ENCODE measurements around the gene SLC25A51.

Gene SLC25A51

GRCh38 chr9:37924538-37924937 is 20.6 kb upstream of the SLC25A51 start:
- DNase-seq, result no peak
- H3K79me2 ChIP-seq (ENCODE audit: low read length), result no peaks in the 10 kb centered on the region

DNA sequence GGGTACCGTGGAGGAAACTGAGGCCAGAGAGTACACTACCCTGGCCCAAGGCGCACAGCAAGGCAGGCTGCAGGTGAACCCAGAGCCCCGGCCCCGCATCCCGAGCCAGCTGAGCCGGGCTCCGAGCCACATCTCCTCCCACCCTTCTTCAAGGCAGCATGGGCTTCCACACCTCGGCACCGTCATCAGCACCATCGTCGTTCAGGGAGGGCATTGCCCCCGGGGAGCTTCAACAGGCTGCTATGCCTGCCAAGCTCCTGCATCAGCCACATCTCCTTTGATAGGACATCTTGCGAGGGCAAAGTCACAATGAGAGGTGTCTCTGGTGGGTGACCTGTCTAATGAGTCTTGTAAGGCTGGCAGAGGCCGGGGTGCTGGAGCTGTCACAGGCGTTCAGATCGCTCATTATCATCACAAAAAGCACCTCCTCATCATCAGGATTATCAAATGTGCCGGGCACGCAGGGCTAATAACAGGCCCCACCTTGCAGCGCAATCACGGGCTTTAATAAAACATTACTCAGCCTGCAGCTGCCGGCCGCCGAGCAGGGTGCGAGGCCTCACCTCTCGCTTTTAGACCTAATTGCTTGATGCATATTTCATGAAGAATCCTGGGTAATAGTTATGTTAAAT is 20.0 kb upstream of the SLC25A51 start:
- no peaks in the 10 kb centered on the region for H3K9me2 ChIP-seq (replicated peaks; ENCODE audit: insufficient read depth, low read length)
- no peaks in the 10 kb centered on the region for H4K20me1 ChIP-seq (ENCODE audit: insufficient read depth, low read length)
- no peaks in the 10 kb centered on the region for H3K27me3 ChIP-seq (replicated peaks; ENCODE audit: insufficient read depth, low read length)
- DNase-seq, result no peak
- no peak overlapping the region for H3K9ac ChIP-seq (ENCODE audit: low read length)
- H3K4me2 ChIP-seq (ENCODE audit: low read depth, low read length), result no peak overlapping the region
- H2AFZ ChIP-seq (ENCODE audit: low read length), result no peak overlapping the region
- no peaks in the 10 kb centered on the region for H3K36me3 ChIP-seq (replicated peaks; ENCODE audit: insufficient read depth, low read length)
- H3F3A ChIP-seq (ENCODE audit: insufficient read depth, low read length), result no peaks in the 10 kb centered on the region
- H3K9me3 ChIP-seq (replicated peaks; ENCODE audit: insufficient read depth, low read length), result no peaks in the 10 kb centered on the region
- H3K27ac ChIP-seq (ENCODE audit: low read length), result no peak overlapping the region
- H3K4me3 ChIP-seq (ENCODE audit: low read length), result no peak overlapping the region
- H3K79me2 ChIP-seq (ENCODE audit: low read length), result no peaks in the 10 kb centered on the region
- H3K4me1 ChIP-seq (ENCODE audit: low read length), result peaks cover 10% of the 10 kb centered on the region
- TF ChIP-seq CTCF (IDR thresholded peaks at IDR 0.05; ENCODE audit: low read length) (no peak), EZH2 (optimal IDR thresholded peaks at IDR 0.05; ENCODE audit: low read depth, low read length) (no peak), EZH2phosphoT487 (IDR thresholded peaks at IDR 0.05; ENCODE audit: low read length) (no peak)

More at GRCh38 chr9:37924538-37924937, 20.6 kb upstream of the SLC25A51 start:
- no peak overlapping the region for H3K9ac ChIP-seq (ENCODE audit: low read length)
- H3K4me2 ChIP-seq (ENCODE audit: low read depth, low read length), result no peak overlapping the region
- H3F3A ChIP-seq (ENCODE audit: insufficient read depth, low read length), result no peaks in the 10 kb centered on the region
- no peak overlapping the region for H3K4me3 ChIP-seq (ENCODE audit: low read length)
- TF ChIP-seq EZH2 (optimal IDR thresholded peaks at IDR 0.05; ENCODE audit: low read depth, low read length) (no peak), EZH2phosphoT487 (IDR thresholded peaks at IDR 0.05; ENCODE audit: low read length) (no peak), CTCF (IDR thresholded peaks at IDR 0.05; ENCODE audit: low read length) (no peak)
- H3K9me2 ChIP-seq (replicated peaks; ENCODE audit: insufficient read depth, low read length), result no peaks in the 10 kb centered on the region
- H3K27ac ChIP-seq (ENCODE audit: low read length), result no peak overlapping the region
- H3K9me3 ChIP-seq (replicated peaks; ENCODE audit: insufficient read depth, low read length), result no peaks in the 10 kb centered on the region
- H3K27me3 ChIP-seq (replicated peaks; ENCODE audit: insufficient read depth, low read length), result no peaks in the 10 kb centered on the region
- no peaks in the 10 kb centered on the region for H3K36me3 ChIP-seq (replicated peaks; ENCODE audit: insufficient read depth, low read length)
- H2AFZ ChIP-seq (ENCODE audit: low read length), result no peak overlapping the region
- no peaks in the 10 kb centered on the region for H4K20me1 ChIP-seq (ENCODE audit: insufficient read depth, low read length)
- H3K4me1 ChIP-seq (ENCODE audit: low read length), result peaks cover 10% of the 10 kb centered on the region

DNA sequence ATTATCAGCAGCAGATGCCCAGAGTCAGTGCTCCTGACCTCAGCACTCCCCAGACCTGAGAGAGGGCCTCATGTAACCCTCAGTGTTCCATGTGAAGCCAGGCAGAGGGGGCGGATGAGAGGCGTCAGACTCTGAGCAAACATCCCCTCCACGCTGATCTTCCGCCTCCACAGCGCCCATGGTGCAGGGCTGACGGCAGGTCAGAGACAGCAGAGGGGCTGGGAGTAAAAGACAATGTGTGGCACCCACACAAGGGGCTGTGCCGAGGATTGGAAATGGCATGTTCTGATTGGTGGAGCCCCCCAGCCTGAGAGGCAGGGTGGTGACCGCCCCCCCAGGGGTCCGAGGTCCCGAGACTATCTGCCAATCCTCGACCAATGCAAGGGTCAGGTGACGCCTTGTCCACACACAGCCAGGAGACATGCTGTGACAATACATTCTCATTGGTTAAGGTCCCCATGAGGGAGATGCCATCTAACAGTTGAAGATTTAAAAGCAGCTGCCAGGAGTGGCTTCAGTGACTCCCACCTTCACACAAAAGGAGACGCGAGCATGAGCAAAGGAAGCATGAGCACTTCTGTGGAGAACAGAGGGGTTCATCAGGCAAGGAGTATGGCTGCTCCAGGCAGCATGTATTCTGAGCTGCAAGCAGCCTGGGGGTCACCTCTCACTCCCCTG is 19.3 kb upstream of the SLC25A51 start:
- H3K4me1 ChIP-seq (ENCODE audit: low read length), result peaks cover 10% of the 10 kb centered on the region
- H3K9ac ChIP-seq (ENCODE audit: low read length), result no peak overlapping the region
- H3K4me2 ChIP-seq (ENCODE audit: low read depth, low read length), result no peak overlapping the region
- H3K36me3 ChIP-seq (replicated peaks; ENCODE audit: insufficient read depth, low read length), result no peaks in the 10 kb centered on the region
- no peaks in the 10 kb centered on the region for H3K79me2 ChIP-seq (ENCODE audit: low read length)
- no peak for DNase-seq
- TF ChIP-seq EZH2 (optimal IDR thresholded peaks at IDR 0.05; ENCODE audit: low read depth, low read length) (no peak), EZH2phosphoT487 (IDR thresholded peaks at IDR 0.05; ENCODE audit: low read length) (no peak), CTCF (IDR thresholded peaks at IDR 0.05; ENCODE audit: low read length) (no peak)
- H3K27me3 ChIP-seq (replicated peaks; ENCODE audit: insufficient read depth, low read length), result no peaks in the 10 kb centered on the region
- H3F3A ChIP-seq (ENCODE audit: insufficient read depth, low read length), result no peaks in the 10 kb centered on the region
- no peak overlapping the region for H3K27ac ChIP-seq (ENCODE audit: low read length)
- H3K9me3 ChIP-seq (replicated peaks; ENCODE audit: insufficient read depth, low read length), result no peaks in the 10 kb centered on the region
- no peaks in the 10 kb centered on the region for H4K20me1 ChIP-seq (ENCODE audit: insufficient read depth, low read length)
- H3K4me3 ChIP-seq (ENCODE audit: low read length), result no peak overlapping the region
- H2AFZ ChIP-seq (ENCODE audit: low read length), result no peak overlapping the region
- no peaks in the 10 kb centered on the region for H3K9me2 ChIP-seq (replicated peaks; ENCODE audit: insufficient read depth, low read length)
